Fibroblast of skin of left quadriceps (primary cell): ENCODE results near the gene RPL32.
"Not testable (repeated sequence)": the region's sequence is repeated elsewhere in the genome, so short reads cannot be mapped to it uniquely, and the experiment has no call there.

Source experiments
- DNase-seq, 2 experiments: peaks; one replicate each; pipeline ENCODE4 v3.0.0-alpha.2; 2013; ENCODE audit warnings: low read depth in 2 of 2

Gene RPL32

DNA sequence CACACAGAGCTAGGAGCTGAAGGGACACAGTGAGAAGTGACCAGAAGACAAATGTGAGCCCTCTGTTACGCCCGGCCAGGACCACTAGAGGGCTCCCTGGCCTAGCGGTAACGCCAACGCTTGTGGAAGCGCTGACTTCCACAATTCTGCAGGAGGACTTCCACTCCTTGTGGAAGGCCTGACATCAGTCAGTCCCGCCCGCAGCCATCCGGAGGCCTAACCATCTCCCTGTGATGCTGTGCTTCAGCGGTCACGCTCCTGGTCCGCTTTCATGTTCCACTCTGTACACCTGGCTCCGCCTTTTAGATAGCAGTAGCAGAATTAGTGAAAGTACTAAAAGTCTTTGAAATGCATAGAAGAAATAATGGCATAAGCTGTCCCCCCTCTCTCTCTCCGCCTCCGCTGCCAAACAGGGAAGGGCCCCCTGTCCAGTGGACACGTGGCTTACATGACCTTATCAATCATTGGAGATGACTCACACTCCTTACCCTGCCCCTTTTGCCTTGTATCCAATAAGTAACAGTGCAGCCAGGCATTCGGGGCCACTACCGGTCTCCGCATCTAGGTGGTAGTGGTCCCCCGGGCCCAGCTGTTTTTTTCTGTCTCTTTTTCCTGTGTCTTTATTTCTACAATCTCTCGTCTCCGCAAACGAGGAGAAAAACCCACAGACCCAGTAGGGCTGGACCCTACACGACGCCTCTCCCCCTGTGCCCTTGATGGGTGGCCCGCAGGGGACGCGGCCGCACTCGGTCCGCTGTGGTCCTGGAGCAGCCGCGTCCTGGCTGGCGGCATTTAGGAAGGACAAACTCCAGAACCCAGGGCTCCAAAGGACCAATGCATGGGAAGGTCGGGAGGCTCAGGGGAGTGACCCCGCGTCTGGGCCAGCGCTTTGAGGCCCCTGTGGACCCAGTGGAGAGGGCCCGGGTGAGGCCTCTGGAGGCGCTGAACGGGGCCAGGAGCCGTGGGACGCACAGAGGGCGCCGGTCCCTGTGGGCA, 27.0 kb upstream of the RPL32 start:
- DNase-seq: peak; percentile 59 to 60

DNA sequence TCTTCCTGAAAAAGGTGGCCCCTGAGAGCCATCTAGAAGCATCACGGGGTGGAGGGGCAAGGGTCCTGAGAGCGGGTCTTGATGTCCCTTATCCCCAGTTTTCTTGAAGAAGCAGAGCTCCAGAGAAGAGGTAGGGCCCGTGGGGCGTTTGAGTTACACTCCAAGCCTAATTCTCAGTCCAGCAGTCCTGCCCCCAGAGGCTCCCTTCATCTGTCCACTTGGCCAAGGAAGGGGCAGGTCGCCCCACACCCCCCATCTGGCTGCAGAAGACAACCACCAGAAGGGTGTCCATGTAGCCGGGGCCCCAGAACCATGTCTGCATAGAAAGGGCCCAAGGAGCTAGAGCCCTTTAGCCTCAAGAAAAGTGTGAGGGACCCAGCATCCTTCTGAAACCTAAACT, 25.5 kb upstream of the RPL32 start:
- no peak for DNase-seq

- DNase-seq: no peak
Measured at GRCh38 chr3:12865271-12865670, 23.9 kb upstream of the RPL32 start.

DNA sequence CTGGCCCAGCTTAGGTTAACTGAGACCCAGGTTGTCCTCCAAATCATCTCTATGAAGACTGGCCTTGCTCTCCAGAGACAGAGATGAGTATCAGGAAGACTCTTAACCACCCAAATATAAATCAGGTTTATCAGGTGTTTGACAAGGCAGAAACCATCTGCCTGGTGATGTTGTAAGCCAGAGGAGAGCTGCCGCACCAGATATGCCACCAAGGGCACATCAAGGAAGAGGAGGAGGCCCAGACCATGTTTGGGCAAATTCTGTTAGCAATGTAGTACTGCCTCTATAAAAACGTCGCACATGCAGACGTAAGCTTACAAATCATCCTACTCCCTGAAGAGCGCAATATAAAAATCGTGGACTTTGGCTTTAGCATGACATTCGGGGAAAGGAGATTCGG, 21.0 kb upstream of the RPL32 start:
- DNase-seq: no peak

- DNase-seq: no peak
Measured at GRCh38 chr3:12861611-12862010, 20.2 kb upstream of the RPL32 start.

GRCh38 chr3:12859840-12860239, 18.5 kb upstream of the RPL32 start:
- DNase-seq: no peak

- DNase-seq: no peak
Measured at GRCh38 chr3:12856626-12857025, 15.3 kb upstream of the RPL32 start.

DNA sequence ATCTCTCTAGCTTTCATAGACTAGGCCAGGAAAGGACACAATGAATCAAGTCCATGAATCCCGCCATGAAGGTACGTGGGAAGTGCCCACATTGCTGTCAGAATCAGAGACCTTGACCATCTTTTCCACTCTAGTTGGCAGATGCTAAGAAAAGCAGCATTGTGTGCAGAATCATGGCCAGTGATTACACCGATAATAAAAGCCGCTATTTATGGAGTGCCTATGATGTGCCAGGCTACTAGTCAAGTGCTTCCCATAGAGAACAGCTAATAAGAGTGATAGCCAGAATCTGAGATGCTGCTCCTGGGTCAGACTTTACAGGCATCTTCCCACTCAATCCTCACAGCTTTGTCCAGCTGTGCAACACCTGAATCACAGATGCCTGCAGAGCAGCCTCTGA, 13.2 kb upstream of the RPL32 start:
- no peak for DNase-seq

GRCh38 chr3:12853847-12854246, 12.5 kb upstream of the RPL32 start:
- not testable (repeated sequence) for DNase-seq

DNA sequence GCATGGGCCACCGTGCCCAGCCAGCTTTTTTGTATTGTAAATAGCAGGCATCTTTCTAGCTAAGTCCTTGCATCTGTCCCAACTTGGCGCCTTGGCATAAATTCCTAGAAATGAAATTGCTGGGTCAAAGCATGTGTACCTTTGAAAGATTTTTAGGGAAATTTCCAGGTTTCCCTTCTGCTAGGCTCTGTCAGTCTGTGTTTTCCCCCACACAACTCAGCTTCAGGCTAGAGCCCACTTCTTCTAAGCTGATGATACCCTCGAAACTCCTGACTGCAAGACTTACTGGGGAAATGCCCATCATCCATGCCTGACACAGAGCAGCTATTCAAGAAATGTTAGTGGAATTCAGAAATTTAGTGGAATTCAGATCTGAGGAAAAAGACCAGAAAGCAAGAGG, 10.8 kb upstream of the RPL32 start:
- no peak for DNase-seq

GRCh38 chr3:12845811-12846210, 4.4 kb upstream of the RPL32 start:
- no peak for DNase-seq

- no peak for DNase-seq
Measured at GRCh38 chr3:12842469-12842868, 1.1 kb upstream of the RPL32 start.

DNA sequence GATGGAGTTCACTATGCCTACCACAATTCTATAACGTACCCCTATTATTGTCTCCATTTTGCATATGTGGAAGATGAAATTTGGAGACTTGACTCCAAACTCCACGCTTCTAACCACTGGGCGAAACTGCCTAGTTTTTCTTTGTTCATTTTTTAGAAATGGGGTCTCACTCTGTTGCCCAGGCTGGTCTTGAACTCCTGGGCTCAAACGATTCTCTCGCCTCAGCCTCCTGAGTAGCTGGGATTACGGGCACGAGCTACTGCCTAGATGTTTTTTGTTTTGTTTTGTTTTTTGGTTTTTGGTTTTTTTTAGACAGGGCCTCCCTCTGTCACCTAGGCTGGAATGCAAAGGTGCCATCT, 584 bp upstream of the RPL32 start:
- DNase-seq: no peak

- no peak for DNase-seq
Measured at GRCh38 chr3:12840591-12841148, 695 bp downstream of the RPL32 start.

DNA sequence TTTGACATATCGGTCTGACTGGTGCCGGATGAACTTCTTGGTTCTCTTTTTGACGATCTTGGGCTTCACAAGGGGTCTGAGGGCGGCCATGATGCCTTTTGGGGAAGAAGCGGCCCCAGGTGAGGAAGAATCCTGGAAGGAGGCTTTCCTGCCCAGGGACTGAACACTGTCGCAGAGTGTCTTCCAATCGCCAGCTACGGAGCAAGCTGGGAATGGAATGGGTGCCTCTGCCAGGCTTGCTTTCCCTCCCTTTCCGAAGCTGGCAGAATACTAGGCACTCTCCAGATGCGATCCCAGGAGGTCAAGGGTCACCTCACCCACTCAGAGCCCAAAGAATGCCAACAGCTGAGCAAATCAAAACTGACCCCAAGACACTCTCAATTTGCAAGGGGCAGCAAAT, 1.2 kb downstream of the RPL32 start:
- DNase-seq: not testable (repeated sequence)

DNA sequence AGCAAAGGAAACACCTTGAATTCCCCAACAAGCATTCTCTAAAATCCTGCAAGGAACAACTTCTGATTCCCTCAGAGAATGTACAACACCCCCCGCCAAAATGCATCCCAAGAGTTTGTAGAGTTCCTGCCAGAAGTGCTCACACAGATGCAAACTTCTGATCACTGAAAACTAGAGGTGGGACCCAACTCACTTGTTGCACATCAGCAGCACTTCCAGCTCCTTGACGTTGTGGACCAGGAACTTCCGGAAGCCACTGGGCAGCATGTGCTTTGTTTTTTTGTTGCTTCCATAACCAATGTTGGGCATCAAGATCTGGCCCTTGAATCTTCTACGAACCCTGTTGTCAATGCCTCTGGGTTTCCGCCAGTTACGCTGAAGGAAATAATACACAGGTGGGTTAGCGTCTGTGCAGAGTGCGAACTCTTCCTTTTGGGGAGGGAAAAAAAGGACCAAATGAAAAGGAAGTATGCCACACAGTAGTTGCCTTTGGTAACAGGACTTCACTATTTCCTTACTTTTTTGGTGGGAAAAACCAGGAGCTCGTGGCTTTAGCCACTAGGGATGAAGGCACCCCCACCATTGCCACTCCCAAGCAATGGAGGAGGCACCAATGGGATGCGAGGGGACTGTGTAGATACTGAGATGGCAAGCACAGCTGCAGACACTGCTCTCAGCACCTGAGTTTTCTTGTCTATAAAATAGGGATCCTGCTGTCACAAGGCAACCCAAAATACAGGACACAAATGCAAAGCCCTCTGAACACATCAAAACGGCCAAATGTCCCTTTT, 2.0 kb downstream of the RPL32 start:
- DNase-seq: no peak

GRCh38 chr3:12838179-12838965, 3.0 kb downstream of the RPL32 start:
- no peak for DNase-seq

GRCh38 chr3:12837295-12837986, 3.9 kb downstream of the RPL32 start:
- DNase-seq: no peak

GRCh38 chr3:12835052-12835665, 6.2 kb downstream of the RPL32 start:
- DNase-seq: no peak
